ENCODE data around the gene EDIL3.

DNA sequence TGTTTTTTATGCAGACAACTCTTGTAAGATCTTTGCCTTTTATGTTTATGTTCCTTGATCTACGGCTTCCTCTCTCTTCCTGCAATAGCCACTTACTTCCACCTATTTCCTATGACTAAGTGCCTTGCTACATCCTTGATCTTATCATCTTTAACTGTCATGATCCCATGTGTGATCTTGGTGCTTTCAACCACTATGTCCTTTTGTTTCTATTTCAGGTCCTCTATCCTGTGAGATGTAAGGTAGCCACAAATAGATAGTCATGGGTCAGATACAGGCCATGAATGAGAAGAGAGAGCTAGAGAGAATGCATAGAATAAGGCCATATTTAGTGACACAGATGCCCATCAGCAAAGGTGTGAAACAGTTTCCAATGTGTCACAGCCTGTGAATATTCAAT, 420.4 kb downstream of the EDIL3 start:
- TF ChIP-seq, protein P1, sequence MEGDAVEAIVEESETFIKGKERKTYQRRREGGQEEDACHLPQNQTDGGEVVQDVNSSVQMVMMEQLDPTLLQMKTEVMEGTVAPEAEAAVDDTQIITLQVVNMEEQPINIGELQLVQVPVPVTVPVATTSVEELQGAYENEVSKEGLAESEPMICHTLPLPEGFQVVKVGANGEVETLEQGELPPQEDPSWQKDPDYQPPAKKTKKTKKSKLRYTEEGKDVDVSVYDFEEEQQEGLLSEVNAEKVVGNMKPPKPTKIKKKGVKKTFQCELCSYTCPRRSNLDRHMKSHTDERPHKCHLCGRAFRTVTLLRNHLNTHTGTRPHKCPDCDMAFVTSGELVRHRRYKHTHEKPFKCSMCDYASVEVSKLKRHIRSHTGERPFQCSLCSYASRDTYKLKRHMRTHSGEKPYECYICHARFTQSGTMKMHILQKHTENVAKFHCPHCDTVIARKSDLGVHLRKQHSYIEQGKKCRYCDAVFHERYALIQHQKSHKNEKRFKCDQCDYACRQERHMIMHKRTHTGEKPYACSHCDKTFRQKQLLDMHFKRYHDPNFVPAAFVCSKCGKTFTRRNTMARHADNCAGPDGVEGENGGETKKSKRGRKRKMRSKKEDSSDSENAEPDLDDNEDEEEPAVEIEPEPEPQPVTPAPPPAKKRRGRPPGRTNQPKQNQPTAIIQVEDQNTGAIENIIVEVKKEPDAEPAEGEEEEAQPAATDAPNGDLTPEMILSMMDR (IDR thresholded peaks at IDR 0.05): no peak
- no peak for TF ChIP-seq POLR2A (IDR thresholded peaks at IDR 0.05)

Measured in tibial nerve (tissue), 3 donors.